B cell (primary cell): ENCODE measurements around the gene C8A. TPM values are rescaled to one million over a fixed set of nuclear protein-coding genes. Genes with fewer than 3 reads are reported as not detected.

Experiments
- ATAC-seq: fragments of 200-7000 bp; cut with Tn5 transposase; one replicate; pipeline ENCODE4 v1.10.0; 2021; ENCODE audit warnings: low read depth, mild to moderate bottlenecking, moderate number of reproducible peaks, moderate library complexity
- CTCF ChIA-PET: fragments of 350-600 bp; sonication (Branson Sonifier 250); formaldehyde crosslinking; loops from one replicate; lab custom pipeline; 2021; ENCODE audit warnings: antibody characterized with exemption, inconsistent platforms; lab: Charles Lee
- POLR2A ChIA-PET: fragments of 350-600 bp; sonication (Branson Sonifier 250); formaldehyde crosslinking; loops from one replicate; lab custom pipeline; 2021; ENCODE audit warnings: antibody characterized with exemption; lab: Charles Lee
- DNase-seq: peaks from one replicate; pipeline ENCODE4 v3.0.0; 2013
- H2AFZ ChIP-seq: 2 replicates; pipeline ENCODE4 v1.6.1; 2012; ENCODE audit warnings: mild to moderate bottlenecking, low read depth, low read length; ENCODE audit not compliant: insufficient read depth, poor library complexity, severe bottlenecking
- H3K27ac ChIP-seq, 2 donors: 1 replicate in 1 of 2; 2 replicates in 1 of 2; pipeline ENCODE4 v1.5.1; 2012 to 2013; ENCODE audit warnings: low read length in 2 of 2, mild to moderate bottlenecking in 2 of 2, moderate library complexity in 1 of 2
- H3K27me3 ChIP-seq, 4 experiments: fragments of 200-600 bp in 1 of 4; sonication (generic) in 1 of 4; replicated peaks in 1 of 4; 1 replicate in 2 of 4; 2 replicates in 2 of 4; pipeline versions ENCODE4 v1.6.1 to v1.7.0; 2013 to 2016; ENCODE audit warnings: low read length in 3 of 4, mild to moderate bottlenecking in 2 of 4, mixed read lengths in 1 of 4, moderate library complexity in 1 of 4; ENCODE audit not compliant: insufficient read depth in 4 of 4, control insufficient read depth in 3 of 4; ENCODE audit errors: control extremely low read depth in 1 of 4
- H3K36me3 ChIP-seq, 2 experiments: replicated peaks in 1 of 2; 1 replicate in 1 of 2; 2 replicates in 1 of 2; pipeline versions ENCODE4 v1.6.1 to v1.7.1; 2013; ENCODE audit warnings: low read length in 1 of 2; ENCODE audit not compliant: insufficient read depth in 2 of 2, control insufficient read depth in 1 of 2; ENCODE audit errors: control extremely low read depth in 1 of 2, extremely low read depth in 1 of 2
- H3K4me1 ChIP-seq, 2 donors: fragments of 200-600 bp in 1 of 2; sonication (generic) in 1 of 2; 1 replicate in 1 of 2; 2 replicates in 1 of 2; pipeline versions ENCODE4 v1.5.1 to v1.6.1; 2013 to 2017; ENCODE audit warnings: low read length in 2 of 2; ENCODE audit not compliant: control insufficient read depth in 2 of 2, insufficient read depth in 2 of 2
- H3K4me2 ChIP-seq: replicated peaks from 2 replicates; pipeline ENCODE3; 2012; ENCODE audit warnings: mild to moderate bottlenecking, low read depth, low read length; ENCODE audit not compliant: poor library complexity, severe bottlenecking
- H3K4me3 ChIP-seq, 5 experiments: fragments of 200-600 bp in 1 of 5; sonication (generic) in 1 of 5; 1 replicate in 3 of 5; 2 replicates in 2 of 5; pipeline versions ENCODE4 v1.5.1 to v1.7.0; 2011 to 2016; ENCODE audit warnings: low read length in 4 of 5, mild to moderate bottlenecking in 4 of 5, low read depth in 2 of 5, control low read depth in 1 of 5, moderate library complexity in 1 of 5; ENCODE audit not compliant: insufficient read depth in 1 of 5; ENCODE audit errors: control extremely low read depth in 1 of 5, extremely low read depth in 1 of 5
- H3K79me2 ChIP-seq: fragments of 200-600 bp; sonication (generic); one replicate; pipeline ENCODE4 v1.6.0; 2016; ENCODE audit warnings: low read length; ENCODE audit not compliant: control insufficient read depth, insufficient read depth
- H3K9ac ChIP-seq: fragments of 200-600 bp; sonication (generic); 2 replicates; pipeline ENCODE4 v1.6.1; 2017; ENCODE audit warnings: mild to moderate bottlenecking, low read length, moderate library complexity
- H3K9me3 ChIP-seq, 3 donors: one replicate each; pipeline versions ENCODE4 v1.6.1 to v1.7.1; 2013; ENCODE audit warnings: low read length in 2 of 3; ENCODE audit not compliant: control insufficient read depth in 2 of 3, insufficient read depth in 1 of 3; ENCODE audit errors: control extremely low read depth in 1 of 3
- H4K20me1 ChIP-seq: 2 replicates; pipeline ENCODE4 v1.6.0; 2012; ENCODE audit warnings: mild to moderate bottlenecking, low read length; ENCODE audit not compliant: insufficient read depth, control insufficient read depth, poor library complexity, severe bottlenecking
- H3K27ac Mint-ChIP-seq: one replicate; pipeline ENCODE4 v1.8.0; 2021; ENCODE audit warnings: mixed read lengths
- H3K27me3 Mint-ChIP-seq: one replicate; pipeline ENCODE4 v1.8.0; 2021; ENCODE audit warnings: mixed read lengths
- H3K4me1 Mint-ChIP-seq: one replicate; pipeline ENCODE4 v1.8.0; 2021; ENCODE audit warnings: mixed read lengths
- H3K4me3 Mint-ChIP-seq: one replicate; pipeline ENCODE4 v1.8.0; 2021; ENCODE audit warnings: mixed read lengths
- H3K9me3 Mint-ChIP-seq: one replicate; pipeline ENCODE4 v1.8.0; 2022; ENCODE audit warnings: mixed read lengths; ENCODE audit not compliant: insufficient read depth
- CTCF ChIP-seq: fragments of 200-600 bp; IDR thresholded peaks from one replicate; pipeline ENCODE4 v1.8.0; 2022; ENCODE audit warnings: antibody characterized with exemption, mild to moderate bottlenecking
- EZH2 ChIP-seq: IDR thresholded peaks from 2 replicates; pipeline ENCODE4 v1.6.1; 2012; ENCODE audit warnings: borderline replicate concordance, low read depth, mild to moderate bottlenecking, moderate library complexity, low read length; ENCODE audit not compliant: insufficient read depth, poor library complexity, severe bottlenecking
- WGBS: methylation state at CpG from one replicate; pipeline ENCODE4 v1.1.5; 2013; ENCODE audit warnings: missing lambda C conversion rate; ENCODE audit not compliant: insufficient coverage; 5-methylcytosine and 5-hydroxymethylcytosine counted together
- intact Hi-C: fragments of 100-400 bp; cut with micrococcal nuclease; formaldehyde crosslinking; loops from one replicate; pipeline ENCODE4 v1.10.0; 2022
- polyA plus RNA-seq: library from polyadenylated mRNA; depleted of rRNA; stranded (reverse); fragments of >200 nt; gene quantifications from 2 replicates; pipeline ENCODE4 v1.2.3, GENCODE V29; 2012
- total RNA-seq, 2 donors: library from RNA; stranded (reverse); fragments of 120-200 nt in 1 of 2; gene quantifications; 1 replicate in 1 of 2; 2 replicates in 1 of 2; pipeline versions ENCODE4 v1.2.3 to v1.2.4, GENCODE V29; 2013 to 2022

The C8A gene
- total and polyA plus RNA-seq, 2 donors (not counting 1 experiment from before 2014, with no cell fraction given): not detected

DNA sequence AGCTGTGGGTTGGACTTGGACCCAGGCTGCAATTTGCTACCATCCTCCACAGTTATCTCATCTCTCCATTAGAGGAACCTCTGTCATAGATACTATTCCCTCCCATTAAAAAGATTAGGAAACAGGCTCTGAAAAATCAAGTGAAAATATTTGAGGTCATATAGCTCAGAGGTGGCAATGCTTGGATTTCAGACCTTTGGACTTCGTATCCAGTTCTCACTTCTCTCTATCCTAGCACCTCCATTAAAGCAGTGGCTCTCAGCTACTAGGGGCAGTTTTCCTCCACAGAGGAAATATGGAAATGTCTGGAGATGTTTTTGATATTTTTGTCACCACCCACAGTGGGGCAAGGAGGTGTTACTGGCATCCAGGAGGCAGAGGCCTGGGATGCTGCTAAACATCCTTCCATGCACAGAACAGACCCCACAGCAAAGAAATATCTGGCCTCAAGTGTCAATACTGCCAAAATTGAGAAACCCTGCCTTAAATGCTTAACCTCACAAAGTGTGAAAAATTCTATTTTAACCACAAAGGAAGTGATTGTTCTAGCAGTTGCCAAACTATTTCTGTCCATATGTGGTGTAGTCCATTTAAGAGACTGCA is 54.1 kb downstream of the C8A start:
- peaks cover 2% of the 10 kb centered on the region for H3K9me3 Mint-ChIP-seq
- Histone ChIP-seq H3K27ac (no peak overlapping the region), H2AFZ (no peak overlapping the region), H3K4me3 (no peak overlapping the region), H3K4me1 (no peaks in the 10 kb centered on the region), H3K9ac (no peak overlapping the region), H3K27me3 (no peaks in the 10 kb centered on the region), H3K79me2 (no peaks in the 10 kb centered on the region), H3K4me2 (no peak overlapping the region), H3K36me3 (no peaks in the 10 kb centered on the region), H4K20me1 (no peaks in the 10 kb centered on the region), H3K9me3 (no peaks in the 10 kb centered on the region)
- no CpG with 5 or more reads among the region's 1 CpG for WGBS
- CTCF ChIA-PET: no interaction called here
- no peak for ATAC-seq
- DNase-seq: no peak
- POLR2A ChIA-PET: no interaction called here
- peaks cover 3% of the 10 kb centered on the region for H3K27me3 Mint-ChIP-seq
- no peak overlapping the region for H3K27ac Mint-ChIP-seq
- H3K4me1 Mint-ChIP-seq: no peaks in the 10 kb centered on the region
- intact Hi-C loops: no loop called here
- no peak overlapping the region for H3K4me3 Mint-ChIP-seq
- no peak for TF ChIP-seq EZH2
- TF ChIP-seq CTCF: no peak

- Mint-ChIP-seq H3K4me1 (no peaks in the 10 kb centered on the region), H3K9me3 (peaks cover 2% of the 10 kb centered on the region), H3K27me3 (peaks cover 6% of the 10 kb centered on the region), H3K27ac (no peak overlapping the region), H3K4me3 (no peak overlapping the region)
- DNase-seq (no peak), ATAC-seq (no peak)
- H3K27me3 ChIP-seq: no peaks in the 10 kb centered on the region
- no peaks in the 10 kb centered on the region for H3K36me3 ChIP-seq
- no peak overlapping the region for H3K27ac ChIP-seq
- no peaks in the 10 kb centered on the region for H3K79me2 ChIP-seq
- no peaks in the 10 kb centered on the region for H3K9me3 ChIP-seq
- H2AFZ ChIP-seq: no peak overlapping the region
- H3K4me3 ChIP-seq: no peak overlapping the region
- POLR2A ChIA-PET: no interaction called here
- intact Hi-C loops: no loop called here
- TF ChIP-seq EZH2: no peak
- TF ChIP-seq CTCF: no peak
- H3K9ac ChIP-seq: no peak overlapping the region
- WGBS: 68% methylated on average over 4 of the region's 4 CpGs
- H4K20me1 ChIP-seq: no peaks in the 10 kb centered on the region
- H3K4me1 ChIP-seq: no peaks in the 10 kb centered on the region
- no peak overlapping the region for H3K4me2 ChIP-seq
- CTCF ChIA-PET: no interaction called here
Observed at GRCh38 chr1:56910441-56910985, 55.9 kb downstream of the C8A start.
